Brain microvascular endothelial cell (primary cell): ENCODE data around the gene PGGT1B.

Experiments used
- DNase-seq: peaks from one replicate; pipeline ENCODE4 v3.0.0-alpha.2; 2020
- H3K27ac ChIP-seq: fragments of 250-450 bp; sonication (Bioruptor Pico); 2 replicates; pipeline ENCODE4 v1.5.1; 2020; ENCODE audit warnings: mild to moderate bottlenecking, moderate library complexity
- H3K27me3 ChIP-seq: fragments of 250-450 bp; sonication (Bioruptor Pico); replicated peaks from 2 replicates; pipeline ENCODE4 v1.5.1; 2020; ENCODE audit warnings: mild to moderate bottlenecking
- H3K36me3 ChIP-seq: fragments of 250-450 bp; sonication (Bioruptor Pico); replicated peaks from 2 replicates; pipeline ENCODE4 v1.5.1; 2020; ENCODE audit warnings: mild to moderate bottlenecking
- H3K4me3 ChIP-seq: 2 replicates; pipeline ENCODE4 v1.5.1; 2011; ENCODE audit warnings: low read depth, mild to moderate bottlenecking, control low read depth, low read length, moderate library complexity
- CTCF ChIP-seq: IDR thresholded peaks from 2 replicates; pipeline ENCODE4 v1.5.1; 2011; ENCODE audit warnings: low read depth, mild to moderate bottlenecking, moderate library complexity, low read length, control low read depth, inconsistent platforms; ENCODE audit errors: missing control alignments
- in situ Hi-C: cut with HindIII; loops from 2 replicates; pipeline ENCODE4 v1.10.0; 2017; ENCODE audit warnings: low sequenced_read_pairs, low pct_ligation_motif_present

Gene PGGT1B

GRCh38 chr5:115190388-115190787, 72.3 kb downstream of the PGGT1B start:
- H3K4me3 ChIP-seq: no peak overlapping the region
- no peaks in the 10 kb centered on the region for H3K27me3 ChIP-seq
- in situ Hi-C loops: no loop called here
- no peak overlapping the region for H3K27ac ChIP-seq
- no peaks in the 10 kb centered on the region for H3K36me3 ChIP-seq
- TF ChIP-seq CTCF: no peak
- no peak for DNase-seq

DNA sequence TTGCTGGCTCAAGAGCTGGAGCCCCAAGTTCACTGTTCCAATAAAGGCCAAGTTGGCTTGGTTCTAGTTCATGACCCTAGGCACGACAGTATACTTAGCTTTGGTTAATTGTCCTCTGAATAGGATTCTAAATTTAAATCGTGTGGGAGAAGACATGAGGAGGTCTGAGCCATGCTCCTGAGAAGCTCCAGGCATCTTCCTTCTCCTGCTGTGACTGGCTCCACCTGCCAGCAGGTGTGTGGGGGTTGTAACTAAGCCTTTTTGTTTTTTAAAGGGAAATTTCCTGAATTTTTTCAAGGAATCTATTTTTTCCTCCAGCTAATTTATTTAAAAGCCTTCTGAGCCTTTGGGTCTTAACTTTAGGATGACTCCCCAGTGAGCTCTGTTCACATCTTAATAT, 72.8 kb downstream of the PGGT1B start:
- no peak overlapping the region for H3K27ac ChIP-seq
- H3K4me3 ChIP-seq: no peak overlapping the region
- no peaks in the 10 kb centered on the region for H3K27me3 ChIP-seq
- TF ChIP-seq CTCF: no peak
- no peak for DNase-seq
- no peaks in the 10 kb centered on the region for H3K36me3 ChIP-seq
- in situ Hi-C loops: no loop called here

- no peak overlapping the region for H3K4me3 ChIP-seq
- H3K27ac ChIP-seq: no peak overlapping the region
- TF ChIP-seq CTCF: no peak
- peaks cover 2% of the 10 kb centered on the region for H3K27me3 ChIP-seq
- in situ Hi-C loops: no loop called here
- H3K36me3 ChIP-seq: no peaks in the 10 kb centered on the region
- DNase-seq: no peak
Observed at GRCh38 chr5:115186794-115187193, 75.9 kb downstream of the PGGT1B start.

- no peak overlapping the region for H3K4me3 ChIP-seq
- no peak for DNase-seq
- H3K27me3 ChIP-seq: peaks cover 9% of the 10 kb centered on the region
- in situ Hi-C loops: no loop called here
- H3K36me3 ChIP-seq: no peaks in the 10 kb centered on the region
- no peak overlapping the region for H3K27ac ChIP-seq
- TF ChIP-seq CTCF: no peak
Observed at GRCh38 chr5:115184770-115185169, 77.9 kb downstream of the PGGT1B start.

GRCh38 chr5:115181757-115182156, 80.9 kb downstream of the PGGT1B start:
- TF ChIP-seq CTCF: no peak
- H3K27me3 ChIP-seq: peaks cover 14% of the 10 kb centered on the region

GRCh38 chr5:115180165-115180709, 82.4 kb downstream of the PGGT1B start:
- in situ Hi-C loops: no loop called here
- H3K36me3 ChIP-seq: no peaks in the 10 kb centered on the region
- H3K27ac ChIP-seq: no peak overlapping the region
- H3K27me3 ChIP-seq: peaks cover 14% of the 10 kb centered on the region
- peak; percentile 16 for DNase-seq
- no peak for TF ChIP-seq CTCF
- peak overlapping the region; percentile 57 for H3K4me3 ChIP-seq

More at GRCh38 chr5:115181757-115182156, 80.9 kb downstream of the PGGT1B start:
- in situ Hi-C loops: no loop called here
- Histone ChIP-seq H3K36me3 (no peaks in the 10 kb centered on the region), H3K4me3 (no peak overlapping the region), H3K27ac (no peak overlapping the region)
- no peak for DNase-seq
